Muscle of arm (tissue), 12 donors: ENCODE data around the gene ARHGEF37. TPM values are rescaled to one million over a fixed set of nuclear protein-coding genes. Genes with fewer than 3 reads are reported as not detected.

ENCODE experiments used
- DNase-seq: peaks from one replicate; pipeline ENCODE4 v3.0.0-alpha.2; 2013
- polyA plus RNA-seq, 12 donors: library from polyadenylated mRNA; unstranded; fragments of 120-200 nt; gene quantifications; one replicate each; pipeline ENCODE4 v1.2.1, GENCODE V29; 2013; ENCODE audit not compliant: insufficient read length in 12 of 12

Gene ARHGEF37
- polyA plus RNA-seq, 12 donors = 2.7 to 7.7 (median 4.5) TPM; not detected in 2

DNA sequence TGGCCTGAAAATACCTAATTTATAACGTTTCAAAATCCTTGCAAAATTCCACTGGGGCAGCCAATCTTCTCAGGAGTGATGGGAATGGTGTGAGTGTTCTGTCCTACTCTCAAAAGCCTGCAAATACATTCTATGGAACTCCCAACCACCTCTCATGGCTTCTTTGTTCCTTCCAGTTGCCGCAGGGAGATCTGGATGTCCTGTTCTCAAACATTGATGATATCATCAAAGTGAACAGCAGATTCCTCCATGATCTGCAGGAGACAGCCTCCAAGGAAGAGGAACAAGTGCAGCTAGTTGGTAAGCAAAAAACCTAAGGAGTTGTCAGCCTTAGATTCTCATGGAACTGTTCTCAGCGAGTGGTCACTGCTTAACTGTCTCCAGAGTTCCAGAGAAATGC is 19.6 kb downstream of the ARHGEF37 start:
- DNase-seq = no peak

DNA sequence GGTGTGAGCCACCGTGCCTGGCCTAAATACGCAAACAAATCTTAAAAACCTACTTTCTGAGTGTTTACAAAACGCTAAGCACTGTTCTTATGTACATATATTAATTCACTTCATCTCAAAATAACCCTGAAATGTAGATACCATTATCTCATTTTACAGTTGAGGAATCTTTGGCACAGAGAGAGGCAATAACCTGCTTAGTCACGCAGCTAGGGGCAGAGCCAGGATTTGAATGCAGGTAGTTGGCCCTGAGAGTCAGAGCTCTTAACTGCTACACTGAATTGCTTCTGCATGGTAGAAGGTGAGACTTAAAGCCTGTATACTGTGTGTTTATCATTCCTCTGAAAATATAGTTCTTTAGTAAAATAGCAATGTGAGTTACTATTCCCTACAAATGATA is 21.9 kb downstream of the ARHGEF37 start:
- no peak for DNase-seq

DNA sequence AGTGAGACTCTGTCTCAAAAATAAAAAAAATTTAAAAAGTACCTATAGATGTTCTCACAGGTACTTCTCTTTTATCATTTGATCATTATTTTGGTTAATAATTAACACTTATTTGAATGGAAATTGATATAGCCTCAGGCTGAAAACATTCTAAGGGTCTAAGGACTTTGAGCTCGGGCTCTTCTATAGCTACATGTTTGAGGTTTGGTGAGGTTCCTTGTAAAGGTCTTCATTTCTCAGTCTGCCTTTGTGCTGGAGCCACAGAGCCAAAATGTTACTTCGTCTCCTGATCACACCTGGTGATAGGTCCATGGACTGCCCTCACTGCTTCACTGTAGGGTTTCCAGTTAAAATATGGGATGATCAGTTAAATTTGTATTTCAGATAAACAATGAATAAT is 22.6 kb downstream of the ARHGEF37 start:
- DNase-seq = no peak

DNA sequence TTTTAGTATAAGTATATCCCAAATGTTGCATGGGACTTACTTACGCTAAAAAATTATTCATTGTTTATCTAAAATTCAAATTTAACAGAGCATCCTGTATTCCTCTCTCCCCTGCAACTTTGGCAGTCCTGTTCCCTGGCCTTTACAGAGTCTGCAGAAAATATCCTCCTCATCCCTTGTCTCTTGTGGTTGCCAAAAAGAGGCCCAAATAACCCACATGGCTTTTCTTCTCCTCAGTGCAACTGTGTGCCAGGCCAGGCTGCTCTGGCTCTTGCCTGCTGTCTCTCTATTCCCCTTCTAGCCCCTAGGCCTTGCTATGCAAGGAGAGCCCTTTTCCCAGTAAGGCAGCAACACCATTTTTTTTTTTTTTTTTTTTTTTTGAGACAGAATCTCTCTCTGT is 23.0 kb downstream of the ARHGEF37 start:
- DNase-seq = no peak

DNA sequence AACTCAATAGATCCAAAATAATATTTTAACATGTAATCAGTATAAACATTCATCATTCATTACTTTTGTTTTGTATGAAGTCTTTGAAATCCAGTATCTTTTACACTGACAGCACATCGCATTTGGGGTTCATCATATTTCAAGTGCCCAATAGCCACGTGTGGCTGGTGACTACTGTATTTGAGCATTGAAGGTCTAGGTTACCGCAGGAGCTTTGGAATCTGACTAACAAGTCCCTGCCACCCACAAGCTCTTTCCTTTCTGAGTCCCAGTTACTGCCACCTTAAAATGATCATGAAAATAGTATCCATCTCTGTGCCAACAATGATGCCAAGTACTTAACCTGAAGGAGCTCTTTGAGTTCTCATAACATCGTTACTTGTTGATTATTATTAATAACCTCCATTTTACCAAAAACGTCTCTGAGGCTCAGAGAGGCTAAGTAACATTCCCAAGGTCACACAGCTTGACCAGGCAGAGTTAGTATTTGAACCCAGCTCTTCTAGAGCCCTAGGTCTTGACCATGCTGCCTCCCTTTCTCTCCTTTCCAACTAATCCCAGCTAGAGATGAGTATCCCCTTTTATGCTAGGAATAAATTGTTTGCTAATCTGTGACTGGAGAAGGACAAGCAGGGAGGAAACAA is 24.2 kb downstream of the ARHGEF37 start:
- no peak for DNase-seq

DNA sequence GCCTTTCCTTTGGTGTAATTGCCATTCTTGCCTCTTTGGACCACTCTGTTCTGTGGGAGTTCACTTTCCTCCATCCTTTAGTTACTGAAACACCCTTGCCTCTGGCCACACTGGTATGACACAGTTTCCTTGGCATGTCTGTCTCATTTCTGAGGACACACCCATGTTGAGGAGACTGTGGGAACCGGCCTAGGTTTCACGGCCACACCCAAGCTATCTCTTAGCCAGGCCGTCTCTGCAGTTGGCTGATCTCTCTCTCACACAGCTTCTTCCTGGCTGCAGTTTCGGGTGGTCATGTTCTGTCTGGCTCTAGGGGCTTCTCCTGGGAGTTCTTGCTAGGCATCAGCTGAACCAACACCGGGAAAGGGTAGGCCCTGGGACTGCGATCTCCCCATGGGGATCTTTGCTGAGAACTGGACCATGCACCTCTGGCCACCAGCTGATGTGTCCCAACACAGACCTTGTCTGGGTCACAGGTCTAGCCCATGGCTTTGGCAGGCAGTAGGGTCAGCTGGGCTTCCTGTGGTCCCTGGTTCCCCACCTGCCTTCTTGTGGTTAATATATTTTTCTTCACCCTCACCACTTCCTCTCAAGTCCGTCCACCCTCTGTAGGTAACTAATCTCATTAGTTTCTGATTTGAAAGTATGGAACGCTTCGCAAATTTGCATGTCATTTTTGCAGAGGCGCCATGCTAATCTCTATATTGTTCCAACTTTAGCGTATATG is 24.9 kb downstream of the ARHGEF37 start:
- DNase-seq = no peak

DNA sequence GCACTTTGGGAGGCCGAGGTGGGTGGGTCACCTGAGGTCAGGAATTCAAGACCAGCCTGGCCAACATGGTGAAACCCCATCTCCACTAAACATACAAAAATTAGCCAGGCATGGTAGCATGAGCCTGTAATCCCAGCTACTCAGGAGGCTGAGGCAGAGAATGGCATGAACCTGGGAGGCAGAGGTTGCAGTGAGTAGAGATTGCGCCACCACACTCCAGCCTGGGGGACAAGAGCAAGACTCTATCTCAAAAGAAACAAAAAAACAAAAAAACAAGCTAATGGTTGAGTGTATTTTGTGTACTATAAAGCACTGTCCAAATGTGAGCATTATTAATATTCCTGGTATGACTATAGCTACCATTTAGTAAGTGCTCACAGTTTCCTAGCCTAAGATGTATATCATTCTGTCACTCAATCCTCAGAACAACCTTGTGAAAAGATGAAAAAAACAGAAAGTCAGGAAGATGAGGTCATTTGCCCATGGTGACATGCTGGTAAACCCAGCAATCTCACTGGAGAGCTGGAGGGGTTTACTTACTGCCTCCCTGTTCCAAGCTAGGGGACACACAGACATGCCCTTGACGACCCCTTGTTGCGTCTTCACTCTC is 27.7 kb downstream of the ARHGEF37 start:
- DNase-seq = no peak

DNA sequence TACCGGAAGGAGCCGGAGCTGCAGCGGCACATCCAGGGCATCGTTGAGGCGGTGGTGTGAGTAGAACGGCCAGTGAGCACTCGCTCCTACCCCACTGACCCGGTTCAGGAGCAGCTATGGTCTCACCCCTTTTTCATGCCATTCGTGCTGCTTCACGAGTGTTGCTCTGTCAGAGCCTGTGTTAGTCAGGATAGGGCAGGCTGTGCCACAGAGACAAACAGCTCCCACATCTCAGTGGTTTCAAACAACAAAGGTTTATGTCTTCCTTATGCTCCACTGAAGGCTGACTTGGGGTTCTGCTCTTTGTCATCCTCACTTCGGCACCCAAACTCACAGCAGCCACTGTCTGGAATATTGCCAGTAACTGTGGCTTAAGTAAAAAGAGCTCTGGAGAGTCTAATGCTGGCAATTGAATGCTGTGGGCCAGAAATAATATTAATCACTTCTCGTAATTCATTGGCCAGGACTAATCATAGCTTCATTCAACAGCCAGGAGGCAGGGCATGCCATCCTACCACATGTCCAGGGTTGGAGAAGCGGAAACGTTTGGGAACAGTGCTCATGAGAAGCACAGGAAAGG is 28.4 kb downstream of the ARHGEF37 start:
- DNase-seq = no peak

DNA sequence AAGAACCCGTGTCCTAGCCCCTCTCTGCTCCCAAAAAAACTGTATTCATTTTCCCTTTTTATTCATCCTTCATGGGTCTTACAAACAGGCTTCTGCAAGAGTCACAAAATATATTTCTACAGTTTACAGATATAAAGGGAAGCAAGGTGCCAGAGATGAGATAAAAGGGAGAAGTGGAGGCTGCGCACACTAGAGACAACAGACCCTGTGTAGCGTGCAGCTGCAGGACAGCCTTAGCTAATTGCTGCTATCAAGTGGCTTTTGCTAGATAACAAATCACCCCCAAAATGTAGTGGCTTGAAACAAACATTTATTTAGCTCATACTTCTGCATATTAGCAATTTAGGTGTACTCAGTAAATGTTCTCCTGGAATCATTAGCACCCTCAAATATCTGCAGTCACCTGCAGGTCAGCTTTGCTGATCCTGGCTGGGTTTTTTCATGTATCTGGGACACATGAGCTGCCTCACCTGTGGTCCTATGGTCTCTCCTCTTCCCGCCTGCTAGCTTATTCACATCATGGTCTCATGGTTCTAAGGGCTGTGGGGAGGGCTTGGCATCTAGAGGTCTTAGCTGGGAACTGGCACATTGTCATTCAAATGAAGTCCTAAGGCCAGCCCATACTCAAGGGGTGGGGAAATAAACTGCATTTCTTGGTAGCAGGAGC is 29.4 kb downstream of the ARHGEF37 start:
- no peak for DNase-seq

DNA sequence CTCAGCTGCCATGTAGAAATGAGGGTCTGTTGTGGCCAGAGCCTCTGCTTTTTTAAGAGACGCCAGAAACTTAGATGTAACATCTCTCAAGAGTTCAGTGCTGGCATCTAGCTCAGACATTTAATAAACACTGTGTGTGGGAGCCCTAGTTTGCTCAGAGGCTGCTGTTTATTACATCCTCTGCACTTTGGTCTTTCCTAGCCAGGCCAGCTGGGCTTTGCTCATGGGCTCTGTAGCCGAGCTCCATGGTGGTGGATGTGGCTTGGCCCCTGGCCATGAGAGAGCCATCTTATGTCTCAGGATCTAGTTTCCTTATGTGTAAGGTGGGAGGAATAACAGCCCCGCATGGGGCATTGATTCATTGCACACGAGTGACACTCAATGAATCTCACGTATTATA is 30.0 kb downstream of the ARHGEF37 start:
- no peak for DNase-seq

DNA sequence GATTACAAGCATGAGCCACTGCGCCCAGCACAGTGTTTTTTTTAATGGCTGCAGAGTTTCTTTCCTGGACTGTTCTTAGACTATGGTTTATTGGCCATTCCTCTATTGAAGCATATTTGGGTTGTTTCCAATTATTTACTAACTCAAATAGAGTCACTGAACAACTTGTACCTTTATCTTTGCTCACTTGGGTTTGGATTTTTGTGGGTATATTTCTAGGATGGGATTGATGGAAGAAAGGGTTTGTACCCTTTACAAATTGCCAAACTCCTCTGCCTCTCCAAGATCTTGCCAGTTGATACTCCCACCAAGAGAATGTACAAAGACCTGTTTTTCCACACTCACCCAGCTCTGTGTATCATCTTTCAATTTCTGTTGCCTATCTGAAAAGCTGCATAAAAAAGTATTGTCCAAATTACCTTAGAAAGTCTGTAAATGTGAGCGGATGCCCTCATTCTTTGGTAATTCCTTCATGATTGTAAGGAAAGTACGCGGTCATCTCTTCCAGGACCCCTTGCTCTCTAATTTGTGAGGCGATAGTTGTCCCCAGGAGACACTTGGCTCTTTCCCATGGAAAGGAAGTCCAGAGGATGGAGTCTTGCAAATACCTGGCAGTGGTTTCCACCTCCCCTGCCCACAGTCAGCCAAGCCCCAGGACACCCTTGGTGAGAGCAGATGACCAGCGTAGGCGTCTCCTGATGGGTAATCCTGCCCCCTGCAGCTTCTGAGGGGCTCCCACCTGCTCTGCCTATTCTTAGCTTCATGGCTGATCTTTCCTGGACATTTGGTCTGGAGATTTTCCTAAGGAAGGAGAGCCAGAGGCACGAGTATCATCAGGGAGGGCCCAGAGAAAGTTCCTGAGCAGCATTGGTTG is 33.0 kb downstream of the ARHGEF37 start:
- no peak for DNase-seq

DNA sequence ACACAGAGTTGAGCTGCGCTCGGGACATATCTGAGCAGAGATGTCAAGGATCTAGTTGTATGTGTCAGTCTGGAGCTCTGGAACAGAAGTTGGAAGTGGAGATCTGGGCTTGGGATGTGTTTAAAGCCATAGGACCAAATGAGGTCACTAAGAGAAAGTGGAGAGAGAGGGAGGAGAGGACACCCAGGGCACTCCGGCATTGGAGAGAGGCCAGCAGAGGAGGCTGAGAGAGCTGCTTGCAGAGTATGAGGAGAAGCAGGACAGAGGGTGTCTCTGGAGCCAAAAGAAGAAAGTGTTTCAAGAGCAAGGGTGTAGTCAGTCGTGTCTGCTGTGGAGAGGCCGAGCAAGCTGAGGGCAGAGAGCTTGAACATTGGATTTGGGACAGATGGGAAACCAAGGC is 34.7 kb downstream of the ARHGEF37 start:
- no peak for DNase-seq

DNA sequence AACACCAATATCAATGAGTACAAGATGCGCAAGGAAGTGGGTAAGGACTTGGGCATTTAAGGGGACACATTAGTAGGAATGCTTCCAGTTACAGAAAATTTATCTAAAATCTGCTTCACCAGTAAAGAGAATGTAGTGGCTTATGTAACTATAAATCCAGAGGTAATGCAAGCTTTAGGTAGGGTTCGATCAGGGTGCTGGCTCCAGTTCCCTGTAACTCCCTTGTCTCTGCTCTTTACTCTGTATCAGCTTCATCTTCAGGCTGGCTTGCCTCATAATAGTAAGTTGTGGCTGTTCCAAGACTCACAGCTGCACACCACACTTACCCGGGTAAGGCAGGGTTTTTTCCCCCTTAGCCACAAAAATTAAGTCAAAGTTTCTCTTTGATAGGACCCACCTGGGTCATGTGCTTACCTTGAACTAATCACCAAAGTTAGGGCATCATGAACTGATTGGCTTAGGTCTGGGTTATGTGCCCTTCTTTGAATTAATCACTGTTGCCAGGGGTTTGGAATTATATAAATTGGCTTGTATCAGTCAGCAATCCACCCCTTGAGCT is 35.5 kb downstream of the ARHGEF37 start:
- DNase-seq = no peak

DNA sequence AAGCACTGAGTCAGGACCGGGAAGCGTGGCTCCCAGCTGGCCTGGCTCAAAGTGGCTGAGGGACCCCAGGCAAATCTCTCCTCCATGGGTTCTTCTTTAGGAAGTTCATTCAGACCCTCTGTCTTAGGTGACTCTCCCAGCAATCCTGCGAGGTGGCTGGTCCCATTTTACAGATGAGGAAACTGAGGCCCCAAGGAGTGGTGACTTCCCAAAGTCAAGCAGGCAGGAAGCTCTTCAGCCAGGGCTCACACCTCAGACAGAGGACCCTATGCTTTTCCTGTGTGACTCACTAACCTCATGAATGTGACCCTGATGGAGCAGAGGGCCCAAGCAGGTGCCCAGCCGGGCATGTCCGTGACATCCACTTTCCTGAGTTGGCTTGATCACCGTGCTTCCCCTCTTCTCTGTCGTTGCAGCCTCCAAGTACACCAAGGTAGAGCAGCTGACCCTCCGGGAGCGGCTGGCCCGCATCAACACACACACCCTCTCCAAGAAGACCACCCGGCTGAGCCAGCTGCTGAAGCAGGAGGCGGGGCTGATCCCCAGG is 36.5 kb downstream of the ARHGEF37 start:
- no peak for DNase-seq

DNA sequence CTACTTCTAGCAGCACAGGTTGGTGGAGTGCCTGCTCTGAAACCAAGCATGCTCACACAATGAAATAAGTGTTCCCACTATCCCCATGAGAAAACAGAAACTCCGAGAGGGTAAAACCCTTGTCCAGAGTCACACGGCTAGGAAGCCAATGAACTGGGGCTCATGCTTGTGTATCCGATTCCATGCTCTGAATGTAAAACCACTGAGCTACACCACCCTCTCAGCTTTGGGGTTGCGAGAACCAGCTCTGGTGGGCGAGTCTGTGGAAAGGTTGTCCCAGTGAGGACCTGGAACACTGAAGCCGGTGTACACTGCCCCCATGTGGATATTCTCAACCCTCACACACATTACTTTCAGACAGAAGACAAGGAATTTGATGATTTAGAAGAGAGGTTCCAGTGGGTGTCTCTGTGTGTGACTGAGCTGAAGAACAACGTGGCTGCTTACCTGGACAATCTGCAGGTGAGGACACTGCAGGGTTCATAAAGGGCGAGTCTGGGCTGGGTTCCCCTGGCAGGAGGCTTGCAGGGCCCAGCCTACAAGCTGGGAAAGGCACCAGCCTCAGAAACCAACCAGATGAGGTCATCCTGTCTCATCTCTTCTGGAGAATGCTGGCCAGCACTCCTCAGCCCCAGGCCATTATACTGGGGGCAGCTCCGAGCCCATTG is 37.4 kb downstream of the ARHGEF37 start:
- peak; percentile 23 for DNase-seq

DNA sequence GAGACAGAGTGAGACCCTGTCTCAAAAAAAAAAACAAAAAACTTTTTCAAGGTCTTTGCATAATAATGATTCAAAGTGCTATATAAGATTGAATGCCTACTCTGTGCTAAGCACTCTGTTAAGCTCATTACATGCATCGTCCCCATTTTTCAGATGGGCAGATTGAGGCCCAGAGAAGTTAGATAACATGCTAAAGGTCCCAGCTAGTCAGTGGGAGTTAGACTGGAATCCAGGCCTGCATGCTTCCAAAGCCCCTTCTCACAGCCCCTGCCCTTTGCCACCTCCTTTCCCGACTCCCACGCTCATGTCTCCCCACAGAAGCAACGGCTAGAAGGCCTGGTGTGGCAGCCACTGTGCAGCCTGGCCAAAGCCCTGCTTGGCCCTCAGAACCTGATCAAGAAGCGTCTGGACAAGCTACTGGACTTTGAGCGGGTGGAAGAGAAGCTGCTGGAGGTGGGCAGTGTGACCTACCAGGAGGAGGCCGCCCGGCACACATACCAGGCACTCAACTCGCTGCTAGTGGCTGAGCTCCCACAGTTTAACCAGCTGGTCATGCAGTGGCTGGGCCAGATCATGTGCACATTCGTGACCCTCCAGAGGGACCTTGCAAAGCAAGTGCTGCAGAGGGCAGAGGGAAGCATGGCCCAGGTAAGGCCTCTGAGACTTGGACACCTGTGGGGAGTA is 40.3 kb downstream of the ARHGEF37 start:
- no peak for DNase-seq

DNA sequence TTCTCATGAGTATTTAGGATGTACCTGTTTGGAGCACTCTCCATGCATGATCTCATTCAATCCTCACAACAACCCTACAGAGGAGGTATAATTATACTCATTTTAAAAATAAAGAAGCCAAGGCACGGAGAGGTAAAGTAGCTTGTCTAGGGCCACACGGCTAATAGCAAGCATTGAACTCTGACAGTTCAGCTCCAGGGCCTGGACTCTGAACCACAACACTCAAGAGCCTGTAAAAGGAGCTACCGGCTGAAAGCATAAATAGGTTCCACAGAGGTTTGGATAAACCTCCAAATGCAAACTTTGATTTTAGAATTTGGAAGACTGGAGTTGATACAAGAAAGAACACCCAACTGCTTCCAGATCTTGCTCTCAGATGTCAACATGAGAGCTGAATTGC is 41.2 kb downstream of the ARHGEF37 start:
- DNase-seq = no peak

DNA sequence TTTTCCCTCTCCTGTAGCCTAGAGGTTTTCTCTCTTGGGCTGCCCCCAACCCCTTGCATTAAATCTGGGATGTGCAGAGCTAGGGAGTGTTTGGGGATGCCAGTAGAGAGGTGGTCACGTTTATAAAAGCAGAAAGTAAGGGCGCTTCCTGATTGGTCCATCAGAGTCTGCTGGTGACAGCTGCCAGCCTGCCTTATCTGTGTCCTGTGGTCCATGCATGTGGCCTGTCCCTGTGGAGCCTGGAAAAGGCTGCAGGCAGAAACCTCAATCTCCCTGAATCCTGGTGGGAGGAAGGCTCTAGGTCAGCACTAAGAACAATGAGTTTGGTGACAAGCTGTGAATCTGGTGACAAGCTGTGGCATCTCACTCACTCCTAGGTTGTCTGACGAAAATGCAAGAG is 42.2 kb downstream of the ARHGEF37 start:
- DNase-seq = no peak

DNA sequence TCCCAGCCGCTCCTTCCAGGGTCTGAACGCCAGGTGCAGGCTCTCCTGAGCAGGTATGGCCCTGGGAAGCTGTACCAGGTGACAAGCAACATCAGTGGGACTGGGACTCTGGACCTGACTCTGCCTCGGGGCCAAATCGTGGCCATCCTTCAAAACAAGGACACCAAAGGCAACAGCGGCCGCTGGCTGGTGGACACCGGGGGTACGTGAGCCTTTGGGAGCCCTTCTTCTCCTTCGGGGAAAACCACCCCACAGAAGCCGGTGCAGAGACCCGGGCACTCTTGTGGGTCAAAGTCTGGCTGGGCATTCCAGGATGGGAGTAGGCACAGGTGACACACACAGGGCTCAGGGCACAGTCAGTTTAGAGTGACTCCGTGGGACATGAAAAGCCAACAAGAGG is 45.8 kb downstream of the ARHGEF37 start:
- DNase-seq = no peak

DNA sequence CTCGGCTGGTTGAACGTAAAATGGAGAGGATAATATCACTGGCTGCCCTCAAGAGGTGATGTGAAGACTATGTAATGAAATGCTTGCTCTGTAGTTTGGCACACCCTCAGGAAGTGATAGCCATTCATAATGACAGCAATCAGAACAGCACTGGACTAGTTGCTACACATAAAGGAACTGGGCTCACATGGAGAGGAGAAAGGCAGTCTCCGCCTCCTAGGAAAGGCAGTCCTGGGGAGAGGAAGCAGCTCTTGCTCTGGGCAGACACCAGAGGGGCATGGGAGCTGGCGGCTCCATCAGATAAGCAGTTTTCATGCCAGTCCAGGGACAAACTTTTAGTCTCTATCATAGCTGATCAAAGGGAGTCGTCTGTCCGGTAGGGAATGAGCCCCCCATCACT is 46.9 kb downstream of the ARHGEF37 start:
- no peak for DNase-seq
